Right forelimb (tissue), 1 donor: Measurements from ENCODE around the gene EWSR1.
A peak's percentile ranks its signal among the peaks of the same experiment; 100 is the strongest.

Experiments
- DNase-seq: peaks from one replicate; pipeline ENCODE4 v3.0.0-alpha.2; 2018

Gene EWSR1

DNA sequence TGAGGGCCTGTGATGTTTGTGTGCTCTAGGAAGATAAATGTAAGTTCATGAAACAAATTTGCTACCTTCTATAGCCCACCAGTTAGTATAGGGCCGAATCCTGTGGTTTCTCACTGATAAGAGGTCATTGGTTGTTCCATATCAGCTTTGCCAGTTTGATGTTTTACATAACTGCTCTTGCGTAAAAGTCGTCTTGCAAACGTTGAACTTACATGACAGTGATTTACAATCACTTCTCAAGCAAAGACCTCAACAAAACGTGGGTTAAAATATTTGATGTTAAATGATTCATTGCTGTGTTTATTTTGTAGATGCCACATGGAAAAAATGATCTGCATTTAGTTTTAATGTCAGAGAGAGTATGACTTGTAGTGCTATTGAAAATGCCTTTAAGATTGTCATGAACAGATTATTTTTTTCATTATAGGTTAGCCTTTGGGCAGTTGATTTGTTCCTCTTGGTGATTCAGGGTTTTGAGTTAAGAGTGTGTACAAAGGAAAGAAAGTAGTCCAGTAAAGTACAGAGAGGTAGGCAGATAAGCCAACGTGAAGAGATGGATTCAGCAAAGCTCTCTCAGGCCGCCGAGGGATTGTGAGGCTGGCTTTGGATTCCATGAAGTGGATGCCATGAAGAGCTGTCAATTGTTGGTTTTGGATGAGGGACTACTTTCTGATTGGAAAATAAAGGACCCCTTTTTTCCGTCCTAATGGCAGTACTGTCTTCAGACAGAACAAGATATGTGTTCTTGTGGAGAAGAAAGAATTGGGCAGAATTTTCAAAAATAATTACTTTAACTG lies 2.6 kb downstream of the EWSR1 start:
- DNase-seq = no peak

DNA sequence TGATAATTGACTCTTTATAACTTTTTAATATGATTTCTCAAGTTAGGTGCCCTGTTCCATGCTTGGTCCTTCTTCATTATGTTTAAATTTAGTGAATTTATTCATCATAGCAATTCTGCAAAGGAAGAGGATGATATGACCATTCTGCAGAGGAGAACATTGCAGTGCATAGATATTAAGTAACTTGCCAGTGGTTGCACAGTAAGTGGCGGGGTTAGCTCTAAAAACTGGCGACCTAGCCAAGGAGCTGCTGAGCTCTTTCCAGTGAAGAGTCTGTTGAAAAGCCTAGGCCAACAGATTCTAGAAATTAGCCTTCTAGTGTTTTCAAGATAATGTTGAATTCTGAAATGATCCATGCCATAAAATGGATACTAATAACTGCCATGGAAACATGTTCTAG lies 4.6 kb downstream of the EWSR1 start:
- no peak for DNase-seq

DNA sequence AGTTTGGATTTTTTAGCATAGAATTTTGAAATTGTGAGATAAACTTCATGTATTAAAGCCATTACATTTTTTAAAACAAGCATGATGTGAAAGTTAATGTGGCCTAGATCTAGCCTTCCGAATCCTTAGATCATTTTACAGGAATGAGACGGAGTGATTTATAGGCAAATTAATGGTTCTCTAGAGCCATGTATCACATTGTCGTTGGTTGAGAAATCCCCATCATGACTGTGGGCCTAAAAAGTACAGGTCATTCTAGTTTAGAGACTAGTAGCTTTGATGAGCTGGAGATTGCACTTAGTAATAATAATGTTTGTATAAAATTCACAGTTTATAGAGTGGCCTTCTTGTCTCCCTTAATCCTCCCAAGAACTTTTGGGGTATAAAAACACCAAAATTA lies 7.1 kb downstream of the EWSR1 start:
- no peak for DNase-seq

DNA sequence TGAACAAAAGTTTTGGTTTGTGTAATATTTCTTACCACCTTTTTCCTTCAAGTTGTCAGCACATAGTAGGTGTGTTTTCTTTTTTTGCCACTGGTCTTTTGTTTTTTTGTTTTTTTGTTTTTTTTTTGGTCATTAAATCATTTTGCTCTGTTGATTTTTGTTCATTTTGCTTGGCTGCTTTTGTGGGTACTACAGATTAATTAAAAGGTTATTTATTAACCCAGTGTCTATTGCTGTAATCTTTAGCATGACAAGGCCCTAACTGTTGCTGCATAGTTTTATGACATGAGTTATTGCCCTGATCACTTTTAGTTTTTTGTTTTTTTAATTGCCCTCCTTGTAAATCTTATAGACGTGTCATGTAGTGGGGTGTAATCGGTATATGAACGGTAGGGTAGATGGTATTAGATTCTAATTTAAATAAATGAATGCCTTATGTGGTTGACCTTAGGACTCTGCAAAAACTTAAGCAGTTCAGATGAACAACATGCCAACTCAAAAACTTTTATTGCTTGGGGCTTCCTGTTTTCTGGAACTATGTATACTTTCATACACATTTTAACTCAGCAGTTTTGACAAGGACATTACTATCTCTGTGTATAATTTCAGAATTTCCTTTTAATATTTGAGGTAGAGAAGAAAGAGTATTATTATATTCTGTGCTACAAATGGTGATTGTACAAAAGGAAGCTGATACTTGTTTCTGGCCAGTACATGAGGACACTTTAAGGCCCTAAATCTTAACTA lies 7.9 kb downstream of the EWSR1 start:
- no peak for DNase-seq

DNA sequence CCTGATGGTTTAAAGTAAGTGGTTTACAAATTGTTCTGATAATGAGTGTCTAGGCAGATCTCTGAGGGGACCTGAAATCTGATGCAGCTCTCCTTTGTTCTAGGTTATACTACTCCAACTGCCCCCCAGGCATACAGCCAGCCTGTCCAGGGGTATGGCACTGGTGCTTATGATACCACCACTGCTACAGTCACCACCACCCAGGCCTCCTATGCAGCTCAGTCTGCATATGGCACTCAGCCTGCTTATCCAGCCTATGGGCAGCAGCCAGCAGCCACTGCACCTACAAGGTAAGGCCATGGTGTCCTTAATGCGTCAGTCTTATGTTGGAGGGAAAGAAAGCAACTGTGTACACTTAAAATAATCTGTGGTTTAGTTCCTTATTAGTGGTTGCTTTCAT lies 9.9 kb downstream of the EWSR1 start:
- DNase-seq = no peak

DNA sequence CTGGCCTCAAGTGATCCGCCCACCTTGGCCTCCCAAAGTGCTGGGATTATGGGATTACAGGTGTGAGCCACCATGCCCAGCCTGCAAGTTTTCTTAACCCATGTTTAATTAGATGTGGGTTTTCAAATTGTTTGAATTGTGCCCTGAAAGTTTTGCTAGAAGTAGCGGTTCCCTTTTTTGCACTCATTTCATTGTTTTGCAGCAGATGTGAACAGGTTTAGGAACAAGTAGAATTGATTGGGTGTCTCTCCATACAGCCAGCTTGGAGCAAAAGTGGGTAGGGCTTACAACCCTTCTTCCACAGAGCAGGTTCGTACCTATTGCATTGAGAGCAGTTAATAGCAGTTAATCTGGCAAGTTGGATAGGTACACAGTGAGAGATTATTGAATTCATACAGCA lies 16.1 kb downstream of the EWSR1 start:
- DNase-seq = no peak

DNA sequence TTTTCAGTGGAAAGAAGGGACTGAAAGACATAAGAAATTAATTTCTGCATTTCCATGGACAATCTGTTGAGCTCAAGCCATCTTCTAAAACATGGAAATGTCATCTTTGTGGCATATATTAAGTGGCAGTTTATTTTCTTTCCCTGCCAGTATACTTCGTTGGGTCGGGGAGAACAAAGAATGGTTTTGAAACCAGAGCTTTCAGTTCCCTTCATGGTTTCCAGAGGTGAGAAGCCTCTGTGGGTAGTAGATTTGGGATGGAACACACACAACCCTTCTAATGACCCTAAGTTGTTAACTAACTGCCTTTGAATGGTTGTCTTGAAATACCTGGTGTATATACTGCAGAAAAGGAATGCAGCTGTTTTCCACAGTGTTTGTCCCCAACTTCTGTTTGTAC lies 20.8 kb downstream of the EWSR1 start:
- DNase-seq = no peak

DNA sequence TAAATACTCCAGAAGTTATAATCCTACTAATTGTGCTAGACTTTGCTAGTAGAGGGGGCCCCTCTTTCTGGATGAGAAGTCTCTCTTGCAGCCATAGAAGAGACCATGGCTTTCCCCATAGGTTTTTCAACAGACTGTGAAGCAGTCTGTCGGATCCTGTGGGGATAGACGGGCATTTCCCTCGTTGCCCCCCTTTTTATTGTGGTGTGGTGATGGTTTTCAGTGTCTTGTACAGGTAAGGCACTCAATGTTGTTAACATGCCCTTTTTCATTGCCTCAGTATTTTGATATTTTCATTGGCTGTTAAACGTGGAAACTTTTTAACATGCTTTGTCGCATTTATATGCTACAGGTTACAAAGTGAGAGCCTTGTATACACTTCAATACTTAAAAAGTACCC lies 22.0 kb downstream of the EWSR1 start:
- no peak for DNase-seq

DNA sequence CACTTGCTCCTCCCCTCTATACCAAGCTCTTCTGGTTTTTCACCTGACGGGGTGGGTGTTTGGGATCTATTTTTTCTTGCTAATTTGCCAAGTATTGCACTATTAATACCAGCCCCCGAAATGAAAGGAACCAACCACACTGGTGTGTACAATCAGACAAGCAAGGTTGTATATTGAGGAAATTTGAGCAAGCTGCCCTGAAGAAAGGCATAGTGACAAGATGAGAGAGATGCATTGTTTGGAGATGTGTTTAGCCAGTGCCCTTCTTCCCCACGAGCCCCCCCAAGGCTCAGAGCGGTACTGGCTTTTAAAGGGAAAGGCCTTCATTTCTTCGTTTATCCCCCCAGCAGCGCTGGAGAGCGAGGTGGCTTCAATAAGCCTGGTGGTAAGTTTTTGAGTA lies 23.1 kb downstream of the EWSR1 start:
- DNase-seq = no peak

DNA sequence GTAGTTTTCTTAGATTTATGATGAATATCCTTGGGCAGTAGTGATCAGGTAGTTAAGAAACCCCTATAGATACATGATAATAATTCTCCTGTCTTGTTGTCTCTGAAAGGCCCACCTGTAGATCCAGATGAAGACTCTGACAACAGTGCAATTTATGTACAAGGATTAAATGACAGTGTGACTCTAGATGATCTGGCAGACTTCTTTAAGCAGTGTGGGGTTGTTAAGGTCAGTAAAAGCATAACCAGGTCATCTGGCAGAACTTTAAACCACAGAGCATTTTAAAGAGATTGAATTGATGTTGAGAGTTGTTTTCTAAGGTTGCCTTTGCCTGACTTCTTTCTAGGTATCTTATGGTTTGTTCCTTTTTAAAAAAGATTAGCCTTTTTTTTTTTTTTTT lies 24.3 kb downstream of the EWSR1 start:
- no peak for DNase-seq

DNA sequence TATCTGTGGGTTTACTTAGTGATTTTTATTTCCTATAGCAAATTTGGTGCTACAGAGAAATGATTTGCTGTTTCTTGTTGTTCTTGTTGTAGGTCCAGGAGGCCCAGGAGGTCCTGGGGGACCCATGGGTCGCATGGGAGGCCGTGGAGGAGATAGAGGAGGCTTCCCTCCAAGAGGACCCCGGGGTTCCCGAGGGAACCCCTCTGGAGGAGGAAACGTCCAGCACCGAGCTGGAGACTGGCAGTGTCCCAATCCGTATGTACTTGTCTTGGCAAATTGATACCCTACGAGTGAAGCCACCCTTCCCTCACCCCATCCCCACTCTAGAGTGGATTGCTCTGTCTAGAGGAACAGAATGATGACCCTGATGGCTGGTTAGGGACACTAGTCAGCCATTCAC lies 30.6 kb downstream of the EWSR1 start:
- DNase-seq = no peak

DNA sequence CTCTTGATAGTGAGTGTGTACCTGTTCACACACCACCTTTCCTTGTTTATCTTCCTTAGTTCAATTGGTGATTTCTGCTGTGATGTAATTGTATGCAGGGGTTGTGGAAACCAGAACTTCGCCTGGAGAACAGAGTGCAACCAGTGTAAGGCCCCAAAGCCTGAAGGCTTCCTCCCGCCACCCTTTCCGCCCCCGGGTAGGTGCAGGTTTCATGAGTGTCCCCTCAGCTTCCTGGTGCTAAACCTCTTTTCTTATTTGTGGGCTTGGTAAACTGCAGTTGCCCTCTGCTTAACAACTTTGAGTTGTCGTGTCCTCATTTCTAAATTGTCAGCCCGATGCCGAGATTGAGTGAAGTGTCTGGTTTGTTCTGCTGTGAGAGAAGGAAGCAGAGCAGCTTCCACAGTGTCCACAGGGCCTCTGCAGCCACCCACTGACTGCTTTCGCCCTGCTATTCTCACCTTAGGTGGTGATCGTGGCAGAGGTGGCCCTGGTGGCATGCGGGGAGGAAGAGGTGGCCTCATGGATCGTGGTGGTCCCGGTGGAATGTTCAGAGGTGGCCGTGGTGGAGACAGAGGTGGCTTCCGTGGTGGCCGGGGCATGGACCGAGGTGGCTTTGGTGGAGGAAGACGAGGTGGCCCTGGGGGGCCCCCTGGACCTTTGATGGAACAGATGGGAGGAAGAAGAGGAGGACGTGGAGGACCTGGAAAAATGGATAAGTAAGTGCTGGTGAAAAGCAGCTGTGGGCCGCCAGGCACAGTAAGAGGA lies 31.2 kb downstream of the EWSR1 start:
- DNase-seq = no peak

DNA sequence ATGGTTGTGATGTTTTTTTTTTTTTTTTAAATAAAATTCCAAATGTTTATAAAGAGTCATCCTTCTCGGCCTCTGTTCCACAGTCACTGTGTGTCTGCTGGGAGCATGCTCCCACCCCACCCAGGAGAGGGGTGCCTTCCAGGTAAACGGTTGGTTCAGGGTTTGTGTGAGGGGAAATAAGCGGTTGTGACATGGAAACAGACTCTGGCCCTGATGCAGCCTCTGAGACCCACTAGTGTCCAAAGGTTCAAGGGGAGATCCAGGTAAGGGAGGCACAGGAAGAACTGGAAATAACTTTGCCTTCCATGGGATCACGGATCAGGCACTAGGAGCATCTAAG lies 32.4 kb downstream of the EWSR1 start:
- DNase-seq = no peak

DNA sequence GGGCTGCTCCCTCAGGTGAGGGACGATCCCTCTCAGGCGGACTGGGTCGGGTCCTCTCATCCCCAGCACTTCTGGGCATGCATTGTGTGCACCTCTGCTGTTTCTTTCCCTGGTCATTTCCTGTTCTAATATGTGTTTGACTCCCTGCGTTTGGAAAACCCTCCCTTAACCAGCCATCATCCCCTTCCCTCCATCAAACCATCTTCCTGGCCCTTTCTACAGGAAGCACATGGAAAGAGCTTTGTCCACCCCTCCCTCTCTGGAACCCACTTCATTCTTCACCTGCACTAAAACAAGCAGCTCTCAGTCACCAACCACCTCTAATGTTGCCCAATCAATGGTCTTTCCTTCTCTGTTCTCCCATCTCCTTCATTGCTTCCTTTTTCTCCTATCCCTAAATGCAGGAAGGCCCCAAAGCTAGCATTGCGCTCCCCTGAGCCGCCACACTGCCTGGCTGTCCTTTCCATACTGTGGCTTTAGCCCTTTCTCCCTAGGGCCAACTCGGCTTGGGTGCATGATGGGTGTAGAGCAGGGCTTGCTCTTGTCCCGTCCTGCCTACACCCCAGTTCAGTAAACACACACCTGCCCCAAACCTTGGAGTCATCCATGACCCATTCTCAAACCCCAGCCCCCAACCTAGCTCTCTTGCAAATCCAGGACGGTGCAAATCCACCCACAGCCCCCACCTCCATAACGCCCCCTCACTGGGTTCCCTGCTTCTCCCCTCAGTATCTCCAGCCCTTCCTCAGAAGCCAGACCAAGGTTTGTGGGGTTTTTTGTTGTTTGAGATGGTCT lies 32.9 kb downstream of the EWSR1 start:
- no peak for DNase-seq

DNA sequence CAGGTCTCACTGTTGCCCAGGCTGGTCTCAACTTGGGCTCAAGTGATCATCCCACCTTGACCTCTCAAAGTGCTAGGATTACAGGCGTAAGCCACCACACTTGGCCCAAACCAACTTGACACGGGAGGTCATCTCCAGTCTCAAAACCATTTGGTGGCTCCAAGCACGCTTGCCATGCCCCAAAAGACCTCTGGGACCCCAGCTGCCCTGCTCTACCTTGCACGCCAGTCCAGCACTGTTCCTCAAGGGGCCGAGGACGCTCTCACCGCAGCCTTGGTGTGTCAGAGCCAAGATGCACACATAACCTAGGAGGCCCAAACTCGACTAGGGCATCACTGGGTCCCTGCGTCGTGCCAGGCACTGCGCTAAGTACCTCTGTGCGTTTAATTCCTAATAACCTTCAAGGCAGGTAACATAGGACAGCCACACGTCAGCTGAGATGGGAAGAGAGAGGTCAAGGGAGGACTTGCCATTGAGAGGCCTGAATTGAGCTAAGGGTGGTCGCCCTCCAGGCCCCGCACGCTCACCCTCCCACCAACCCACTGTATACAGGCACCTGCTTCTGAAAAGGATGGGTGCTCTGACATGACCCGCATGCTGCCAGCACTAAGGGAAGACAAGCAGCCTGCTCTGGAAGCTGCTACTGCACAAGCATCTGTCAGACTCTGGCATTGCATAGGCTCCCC lies 33.8 kb downstream of the EWSR1 start:
- DNase-seq = no peak

DNA sequence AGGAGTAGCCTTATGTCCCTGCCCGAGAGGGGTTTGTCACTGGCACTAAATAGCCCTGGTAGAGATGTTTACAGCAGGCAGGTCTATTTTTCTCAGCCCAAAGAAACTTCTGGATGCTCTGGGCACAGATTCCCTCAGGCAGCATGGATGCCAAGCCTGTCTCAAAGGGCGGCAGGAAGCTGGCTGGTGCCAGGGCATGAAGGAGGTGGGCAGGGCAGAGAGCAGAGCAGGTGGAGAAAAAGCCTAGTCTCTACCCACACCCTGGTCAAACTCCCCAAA lies 34.3 kb downstream of the EWSR1 start:
- no peak for DNase-seq

DNA sequence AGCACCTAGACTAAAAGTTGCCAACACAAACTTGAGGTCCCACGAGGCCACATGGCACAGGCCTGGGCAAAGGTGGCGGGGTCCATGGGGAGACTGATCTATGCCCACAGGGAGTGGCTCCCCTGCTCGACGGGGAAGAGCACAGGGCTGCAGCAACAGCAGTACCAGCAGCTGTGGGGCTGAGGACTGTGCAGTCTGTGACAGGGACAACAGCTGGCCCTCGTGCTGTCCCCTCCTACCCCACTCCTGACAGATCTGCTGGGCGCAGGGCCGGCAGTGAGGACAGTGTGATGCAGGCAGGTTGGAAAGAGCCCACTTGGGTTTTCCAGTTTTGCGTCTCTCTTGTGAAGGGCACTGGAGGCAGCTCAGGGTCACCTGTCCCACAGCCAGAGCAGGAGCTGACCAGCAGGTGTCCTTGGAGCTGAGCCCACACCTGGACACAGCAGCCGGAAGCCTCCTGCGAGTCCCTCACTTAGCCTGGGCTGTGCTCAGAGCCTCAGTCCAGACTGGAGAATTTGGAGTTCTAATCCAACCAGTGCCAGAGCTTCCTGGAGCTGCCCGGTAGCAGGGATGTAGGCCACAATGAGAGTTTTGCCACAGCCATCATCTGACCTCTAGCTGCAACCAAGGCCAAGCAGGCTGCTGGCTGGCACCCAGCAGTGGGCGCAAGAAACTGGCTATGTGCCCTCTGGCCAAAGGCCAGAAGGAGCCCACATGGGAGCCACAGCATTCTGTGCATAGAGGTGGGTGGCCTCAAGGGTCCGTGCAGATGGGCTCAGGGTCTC lies 34.8 kb downstream of the EWSR1 start:
- no peak for DNase-seq

DNA sequence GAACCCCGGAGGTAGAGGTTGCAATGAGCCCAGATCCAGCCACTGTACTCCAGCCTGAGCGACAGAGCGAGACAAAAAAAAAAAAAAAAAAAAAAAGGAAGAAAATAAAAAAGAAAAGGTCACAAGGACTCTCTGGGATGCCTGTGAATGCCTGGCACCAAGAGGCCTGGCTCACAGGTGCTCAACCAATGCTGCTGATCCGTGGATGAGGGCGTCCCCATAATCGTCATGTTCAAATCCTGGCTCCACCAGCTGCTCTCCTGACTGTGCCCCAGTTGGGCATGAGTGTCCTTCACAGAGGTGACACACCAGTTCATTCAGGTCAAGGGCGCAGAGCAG lies 37.7 kb downstream of the EWSR1 start:
- no peak for DNase-seq

DNA sequence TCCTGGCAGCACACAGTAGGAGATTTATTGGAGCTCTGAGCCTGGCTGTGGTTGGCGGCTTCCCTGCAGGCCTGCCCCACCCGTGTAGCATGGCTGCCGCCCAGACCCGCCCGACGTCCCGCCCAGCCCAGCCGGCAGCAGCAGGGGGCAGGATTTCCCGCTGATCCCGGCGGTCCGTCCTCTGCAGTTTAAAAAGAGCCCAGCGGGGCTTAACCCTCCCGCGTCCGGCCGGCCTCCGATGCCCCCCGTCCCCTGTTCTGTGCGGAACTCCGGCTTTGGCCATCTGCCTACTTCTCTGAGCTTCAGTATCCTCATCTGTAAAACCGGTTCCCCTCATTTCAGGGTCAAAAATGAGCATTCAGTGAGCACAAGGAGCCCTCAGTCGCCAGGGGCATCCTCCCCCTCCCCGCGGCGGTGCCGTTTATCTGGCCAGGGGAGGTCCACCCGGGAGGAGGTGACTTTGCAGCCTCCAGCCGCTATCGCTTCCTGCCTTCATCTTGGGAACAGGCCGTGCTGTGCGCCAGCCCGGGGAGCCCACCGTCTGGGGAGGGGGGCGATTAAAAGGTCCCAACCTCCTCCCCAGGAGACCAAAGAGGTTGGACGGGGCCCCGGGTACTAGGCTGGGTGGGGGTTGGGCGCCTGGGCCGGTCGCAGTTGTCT lies 38.2 kb downstream of the EWSR1 start, which contains the start of gene GAS2L1:
GAS2L1 (plus strand) TSS at position 476 of the 660 bp plus-strand sequence. CDS start 1,456 bp downstream, outside the sequence.
- peak; percentile 91 for DNase-seq

DNA sequence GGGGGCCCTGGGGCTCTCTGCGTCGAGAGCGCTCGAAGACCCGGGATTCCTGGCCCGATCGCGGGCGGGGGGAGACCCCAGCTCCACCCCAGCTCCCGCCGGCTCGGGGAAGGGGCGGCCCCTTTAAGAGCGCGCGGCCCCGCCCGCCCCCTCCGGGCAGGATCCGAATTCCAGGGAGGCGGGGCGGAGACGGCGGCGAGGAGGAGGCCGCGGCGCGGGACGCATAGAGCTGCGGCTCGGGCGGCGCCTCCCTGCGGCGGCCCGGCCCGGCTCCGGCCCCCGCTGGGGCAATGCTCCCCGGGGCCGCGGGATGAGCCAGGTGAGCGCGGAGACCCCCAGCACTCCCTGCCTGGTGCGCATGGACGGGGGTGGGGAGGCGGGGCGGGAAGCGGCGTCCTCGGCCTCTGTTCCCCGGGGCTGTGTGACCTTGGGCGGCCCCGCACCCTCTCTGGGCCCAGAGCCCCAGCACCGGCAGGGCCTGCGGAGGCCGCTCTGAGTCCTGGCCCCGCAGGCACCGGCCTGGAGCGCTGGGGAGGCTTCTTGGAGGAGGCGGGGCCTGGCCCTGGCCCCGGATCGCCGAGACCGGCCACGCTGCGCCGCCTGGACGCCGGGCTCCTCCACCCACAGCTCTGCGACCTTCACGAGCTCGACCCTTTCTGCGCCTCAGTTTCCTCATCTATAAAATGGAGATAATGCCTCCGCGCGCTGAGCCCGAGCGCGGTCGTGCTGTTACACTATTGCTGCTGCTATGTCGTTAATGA lies 38.9 kb downstream of the EWSR1 start:
- DNase-seq = peak; percentile 88
